Suppressor macrophage treated with lipopolysaccharide for 1 hour (primary cell): Measurements from ENCODE around the gene ANO3.
"Not testable (repeated sequence)": the region's sequence is repeated elsewhere in the genome, so short reads cannot be mapped to it uniquely, and the experiment has no call there.

ENCODE experiments used
- DNase-seq, 3 donors: peaks; one replicate each; pipeline ENCODE4 v3.0.0-alpha.2; 2020 to 2022

Gene ANO3

GRCh38 chr11:26579683-26580082, 247.8 kb downstream of the ANO3 start:
- DNase-seq, result no peak

- DNase-seq, result no peak
Measured at GRCh38 chr11:26580929-26581328, 249.0 kb downstream of the ANO3 start.

GRCh38 chr11:26583550-26583949, 251.6 kb downstream of the ANO3 start:
- DNase-seq, result no peak

GRCh38 chr11:26584818-26585217, 252.9 kb downstream of the ANO3 start:
- DNase-seq, result no peak

- DNase-seq, result no peak
Measured at GRCh38 chr11:26587073-26587472, 255.1 kb downstream of the ANO3 start.

- no peak for DNase-seq
Measured at GRCh38 chr11:26593691-26594090, 261.8 kb downstream of the ANO3 start.

GRCh38 chr11:26595207-26595865, 263.4 kb downstream of the ANO3 start:
- DNase-seq, result not testable (repeated sequence)

- DNase-seq, result not testable (repeated sequence)
Measured at GRCh38 chr11:26597049-26597689, 265.2 kb downstream of the ANO3 start.

GRCh38 chr11:26597899-26598298, 266.0 kb downstream of the ANO3 start:
- no peak for DNase-seq

GRCh38 chr11:26599425-26599824, 267.5 kb downstream of the ANO3 start:
- no peak for DNase-seq

GRCh38 chr11:26599876-26600434, 268.0 kb downstream of the ANO3 start:
- no peak for DNase-seq

GRCh38 chr11:26607725-26608506, 276.0 kb downstream of the ANO3 start:
- DNase-seq, result no peak

GRCh38 chr11:26608507-26609146, 276.7 kb downstream of the ANO3 start:
- no peak for DNase-seq

GRCh38 chr11:26613759-26614158, 281.8 kb downstream of the ANO3 start:
- DNase-seq, result no peak

GRCh38 chr11:26618441-26618840, 286.5 kb downstream of the ANO3 start:
- DNase-seq, result no peak

- DNase-seq, result no peak
Measured at GRCh38 chr11:26620282-26621045, 288.5 kb downstream of the ANO3 start.

GRCh38 chr11:26621132-26621531, 289.2 kb downstream of the ANO3 start:
- DNase-seq, result no peak

GRCh38 chr11:26622181-26622580, 290.3 kb downstream of the ANO3 start:
- no peak for DNase-seq

- DNase-seq, result no peak
Measured at GRCh38 chr11:26623076-26623659, 291.2 kb downstream of the ANO3 start.

- DNase-seq, result no peak
Measured at GRCh38 chr11:26626346-26626745, 294.4 kb downstream of the ANO3 start.

GRCh38 chr11:26632691-26633159, 300.8 kb downstream of the ANO3 start:
- peak in 1 of 3 donors; percentile 1 for DNase-seq

GRCh38 chr11:26643314-26643713, 311.4 kb downstream of the ANO3 start:
- not testable (repeated sequence) for DNase-seq
